ENCODE results near the gene LONRF2.

GRCh38 chr2:100264121-100264520 lies 58.2 kb downstream of the LONRF2 start:
- TF ChIP-seq EP300 (IDR thresholded peaks at IDR 0.05) = no peak
- TF ChIP-seq CTCF (IDR thresholded peaks at IDR 0.05) = no peak
- no peak for TF ChIP-seq POLR2A (IDR thresholded peaks at IDR 0.05)

Measured in tibial nerve (tissue), 4 donors.